SH-SY5Y (cell line): ENCODE measurements around the gene SOCS2.

Experiments used
- GATA2 ChIP-seq: IDR thresholded peaks from 2 replicates; pipeline ENCODE4 v1.6.1; 2011; ENCODE audit warnings: mild to moderate bottlenecking, low read depth, low read length
- GATA3 ChIP-seq: IDR thresholded peaks from 2 replicates; pipeline ENCODE4 v1.6.1; 2011; ENCODE audit warnings: low read depth, mild to moderate bottlenecking, low read length, moderate library complexity

- TF ChIP-seq GATA2 (no peak), GATA3 (no peak)
Measured at GRCh38 chr12:93591137-93591868, 18.8 kb downstream of the SOCS2 start.
